Esophagus mucosa (tissue), 1 donor: Measurements from ENCODE around the gene PTDSS2. TPM values are rescaled to one million over a fixed set of nuclear protein-coding genes. Genes with fewer than 3 reads are reported as not detected.
A peak's percentile ranks its signal among the peaks of the same experiment; 100 is the strongest.
"Not testable (repeated sequence)": the region's sequence is repeated elsewhere in the genome, so short reads cannot be mapped to it uniquely, and the experiment has no call there.

Experiments
- ATAC-seq: fragments of 200-7000 bp; cut with Tn5 transposase; one replicate; pipeline ENCODE4 v1.9.1; 2020
- total RNA-seq: library from RNA; stranded (reverse); gene quantifications from one replicate; pipeline ENCODE4 v1.2.4, GENCODE V29; 2023
- donor health status: DM: yes; HTN: yes; CAD: no.

PTDSS2 gene
- total RNA-seq, 1 donor from 2014 or later: 12.0 TPM

DNA sequence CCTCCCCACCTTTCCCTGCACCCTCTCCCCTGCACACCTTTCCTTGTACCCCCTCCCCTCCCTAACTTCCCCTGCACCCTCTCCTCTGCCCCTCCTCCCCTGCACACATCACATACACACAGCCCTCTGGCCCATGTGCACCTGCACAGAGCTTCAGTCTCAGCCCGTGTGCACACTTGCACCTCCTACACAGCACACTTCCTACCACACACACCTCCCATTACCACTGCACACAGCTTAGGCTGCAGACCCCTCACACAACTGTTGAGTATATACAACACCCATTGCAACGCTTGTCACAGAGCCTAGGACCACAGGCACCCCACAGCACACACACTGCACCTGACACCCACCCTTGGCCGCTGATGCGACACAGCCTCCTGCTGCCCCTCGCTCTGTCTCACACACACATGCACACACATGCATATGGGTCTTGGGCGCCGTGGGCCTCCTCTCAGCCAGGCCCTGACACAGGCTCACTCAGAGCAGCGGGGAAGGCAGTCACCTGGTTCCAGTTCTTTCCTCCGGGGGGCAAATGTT is 35.7 kb upstream of the PTDSS2 start:
- no peak for ATAC-seq

DNA sequence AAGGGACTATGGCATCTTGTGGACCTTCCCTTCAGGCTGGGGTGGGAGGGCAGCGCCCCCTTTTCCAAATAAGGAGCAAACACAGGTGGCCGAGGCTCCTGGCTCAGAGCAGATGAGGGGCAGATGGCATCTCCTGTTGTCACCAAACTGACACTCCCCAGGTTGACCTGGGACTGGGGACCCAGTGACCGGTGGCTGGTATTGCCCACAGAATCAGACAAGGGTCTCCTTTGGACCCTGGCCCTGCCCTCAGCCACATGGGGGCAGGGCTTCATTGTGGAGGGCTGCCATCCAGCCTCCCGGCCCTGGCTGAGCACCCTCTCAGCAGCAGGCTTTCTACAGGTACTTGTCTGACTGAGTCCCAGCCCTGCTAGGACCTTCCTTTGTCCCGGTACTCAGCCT is 34.4 kb upstream of the PTDSS2 start:
- peak; percentile 0 for ATAC-seq

DNA sequence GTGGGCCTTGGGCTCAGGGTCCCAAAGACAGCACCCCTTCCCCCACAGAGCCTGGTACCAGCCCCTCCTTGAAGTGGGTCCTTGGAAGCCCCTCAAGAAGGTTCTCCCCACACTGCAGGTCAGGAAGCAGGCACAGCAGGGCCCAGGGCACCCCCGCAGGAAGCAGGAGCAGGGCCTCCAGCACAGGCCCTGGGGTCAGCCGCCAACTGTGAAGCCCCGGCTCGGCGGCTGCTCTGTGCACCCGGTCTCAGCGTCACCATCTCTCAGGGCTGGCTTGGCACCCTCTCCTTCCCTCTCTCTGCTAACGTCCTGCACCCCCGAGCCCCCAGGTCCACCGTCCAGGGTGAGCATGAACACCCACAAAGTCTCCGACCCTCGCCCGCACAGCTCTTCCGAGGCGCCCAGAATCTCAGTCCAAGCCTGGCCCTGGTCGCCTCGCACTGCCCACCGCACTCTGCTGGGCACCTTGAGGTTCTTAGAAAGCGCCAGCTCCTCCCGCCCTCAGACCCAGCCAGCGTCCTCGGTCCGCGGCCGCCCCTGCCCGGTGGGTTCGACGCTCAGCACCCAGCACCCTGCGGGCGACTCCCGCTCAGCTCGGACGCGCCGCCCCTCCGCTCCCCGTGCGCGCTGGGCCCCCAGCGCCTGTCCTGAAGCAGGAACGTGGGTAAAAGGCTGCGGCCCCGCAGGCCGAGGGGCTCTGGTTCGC is 33.9 kb upstream of the PTDSS2 start:
- peak; percentile 2 for ATAC-seq

DNA sequence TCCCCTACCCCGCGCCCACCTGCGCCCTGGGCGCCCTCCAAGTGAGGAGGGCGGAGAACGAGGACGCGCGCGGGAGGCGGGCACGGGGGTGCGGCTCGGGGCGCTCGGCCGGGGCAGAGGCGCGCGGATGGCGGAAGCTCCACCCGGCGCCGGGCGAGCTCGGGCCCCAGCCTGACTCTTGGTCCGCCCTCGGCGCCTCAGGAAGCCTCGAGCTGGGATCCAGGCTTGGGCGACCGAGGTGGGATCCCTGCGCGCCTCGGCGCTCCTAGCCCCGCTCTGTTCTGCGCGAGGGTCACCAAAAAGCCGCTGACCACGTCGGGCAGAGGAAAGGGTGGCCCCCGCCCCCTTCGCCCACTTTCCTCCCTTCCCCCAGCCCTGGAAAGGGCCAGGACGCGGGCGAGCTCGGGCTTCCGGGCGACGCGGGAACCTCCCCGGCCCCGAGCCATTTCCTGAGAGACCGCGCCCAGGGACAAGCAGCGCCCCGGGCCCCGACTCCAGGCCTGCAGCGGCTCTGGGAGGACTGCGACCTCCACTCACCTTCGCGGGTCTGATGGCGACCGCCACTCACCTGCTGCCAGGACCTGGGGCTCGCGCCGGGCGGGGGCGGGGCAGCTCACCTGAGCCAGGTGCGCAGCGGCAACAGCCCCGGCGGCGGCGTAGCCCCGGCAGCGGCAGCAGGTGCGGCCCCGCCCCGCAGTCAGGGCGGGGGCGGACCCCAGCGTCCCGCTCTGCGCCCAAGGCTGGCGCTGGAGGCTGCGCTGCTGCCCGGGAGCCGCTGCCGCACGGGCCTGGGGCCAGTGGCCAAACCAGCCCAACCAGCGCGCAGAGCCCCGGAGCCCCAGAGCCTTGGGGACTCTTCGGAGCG is 33.1 kb upstream of the PTDSS2 start:
- peak; percentile 52 for ATAC-seq

DNA sequence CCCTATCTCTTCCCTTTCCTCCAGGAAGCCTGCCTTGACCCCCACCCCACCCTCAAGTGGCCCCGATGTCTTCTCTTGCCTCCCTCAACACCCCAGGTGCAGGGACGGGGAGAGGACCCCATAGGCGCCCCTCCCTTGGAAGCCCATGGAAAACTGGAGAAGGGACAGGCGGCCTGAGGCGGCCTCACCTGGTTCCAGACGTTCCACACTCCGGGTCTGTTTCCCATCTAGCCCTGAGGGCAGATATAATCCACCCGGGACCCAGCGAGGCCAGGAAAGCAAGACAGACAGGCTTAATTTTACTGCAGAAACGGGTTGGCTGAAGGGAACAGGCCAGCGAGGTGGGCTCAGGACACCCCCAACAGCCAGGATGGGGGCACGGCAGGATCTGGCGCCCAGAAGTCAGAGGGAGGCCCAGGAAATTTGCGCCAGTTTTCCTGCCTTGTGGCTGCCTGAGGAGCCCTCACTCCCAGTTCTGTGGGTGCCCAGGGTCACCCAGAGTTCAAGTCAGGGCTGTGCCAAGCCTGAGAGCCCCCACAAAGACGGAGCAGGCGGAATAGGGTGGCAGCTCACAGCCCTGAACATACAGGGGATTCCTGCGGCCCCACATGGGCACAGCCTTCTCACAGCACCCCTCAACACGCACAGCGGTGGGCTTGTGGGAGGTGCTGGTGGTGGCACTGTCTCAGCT is 32.3 kb upstream of the PTDSS2 start:
- no peak for ATAC-seq

DNA sequence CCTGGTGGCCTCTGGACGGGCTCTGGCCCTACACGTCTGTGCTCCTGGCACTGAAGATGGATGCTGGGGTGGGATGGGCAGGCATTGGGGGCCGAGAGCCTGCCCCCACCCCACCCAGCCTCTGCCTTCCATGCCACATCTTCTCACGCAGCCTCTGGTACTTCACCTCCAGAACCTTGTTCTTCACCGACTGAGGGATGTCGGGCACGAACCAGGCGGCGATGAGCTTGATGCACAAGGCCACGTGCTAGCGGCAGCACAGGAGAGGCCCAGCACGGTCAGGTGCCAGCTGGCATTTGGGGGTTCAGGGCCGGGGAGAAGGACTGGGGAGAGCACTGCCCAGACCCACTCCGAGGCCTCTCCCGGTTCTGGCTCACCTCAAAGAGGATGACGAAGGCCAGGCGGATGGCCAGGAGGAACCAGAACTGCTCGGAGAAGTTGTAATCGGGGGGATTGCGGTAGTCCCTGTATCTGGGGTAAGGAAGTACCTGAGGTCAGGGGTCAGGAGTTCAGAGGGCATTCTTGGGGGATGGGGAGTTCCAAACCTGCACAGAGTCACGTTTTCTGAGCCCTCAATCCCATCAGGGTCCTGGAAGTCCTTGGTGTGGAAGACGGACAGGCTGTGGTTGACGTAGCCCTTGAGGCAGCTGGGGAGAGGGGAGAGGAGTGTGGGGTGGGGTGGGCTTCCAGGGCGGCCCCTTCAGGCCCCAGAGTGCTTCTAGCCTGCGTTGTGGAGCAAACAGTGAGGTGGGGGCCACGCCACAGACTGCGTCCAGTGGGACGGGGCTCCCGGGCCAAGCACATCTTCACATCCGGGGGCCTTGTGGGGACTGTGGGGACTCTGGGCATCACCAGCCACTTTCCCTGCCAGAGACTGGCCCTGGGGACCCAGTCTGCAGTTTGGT is 31.5 kb upstream of the PTDSS2 start:
- no peak for ATAC-seq

DNA sequence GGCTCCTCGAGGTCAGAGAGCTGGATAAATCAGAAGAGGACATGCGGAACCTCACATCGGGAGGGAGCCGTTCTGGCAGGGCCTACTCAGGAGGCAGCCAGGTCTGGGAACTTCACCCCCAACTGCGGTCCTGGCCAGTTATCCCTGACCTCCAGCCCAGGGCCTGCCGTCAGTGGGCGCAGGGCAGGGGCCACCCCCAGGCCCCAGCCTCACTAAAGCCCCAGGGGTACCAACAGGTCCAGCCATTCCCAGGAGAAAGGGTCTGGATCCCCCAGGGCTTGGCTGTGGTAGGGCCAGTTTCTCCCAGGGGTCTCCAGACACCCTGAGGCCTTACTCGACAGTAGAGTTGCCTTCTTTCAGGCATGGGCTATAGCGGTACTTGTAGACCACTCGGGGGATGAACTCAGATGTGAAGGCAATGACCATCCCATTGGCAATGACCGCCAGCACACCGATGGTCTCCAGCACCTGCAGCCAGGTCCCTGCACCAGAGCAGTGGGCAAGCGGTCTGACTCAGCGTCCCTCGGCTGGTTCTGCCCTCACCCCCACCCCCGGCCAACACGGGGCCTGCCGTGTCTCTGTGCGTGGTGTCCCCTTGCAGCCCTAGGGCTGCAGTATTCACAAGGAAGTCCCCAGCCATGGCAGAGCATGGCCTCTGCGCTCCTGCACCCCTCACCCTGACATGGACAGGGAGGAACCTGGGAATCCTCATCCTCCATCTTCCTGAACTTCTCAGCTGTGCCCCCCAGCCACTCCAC is 30.7 kb upstream of the PTDSS2 start:
- ATAC-seq: no peak

DNA sequence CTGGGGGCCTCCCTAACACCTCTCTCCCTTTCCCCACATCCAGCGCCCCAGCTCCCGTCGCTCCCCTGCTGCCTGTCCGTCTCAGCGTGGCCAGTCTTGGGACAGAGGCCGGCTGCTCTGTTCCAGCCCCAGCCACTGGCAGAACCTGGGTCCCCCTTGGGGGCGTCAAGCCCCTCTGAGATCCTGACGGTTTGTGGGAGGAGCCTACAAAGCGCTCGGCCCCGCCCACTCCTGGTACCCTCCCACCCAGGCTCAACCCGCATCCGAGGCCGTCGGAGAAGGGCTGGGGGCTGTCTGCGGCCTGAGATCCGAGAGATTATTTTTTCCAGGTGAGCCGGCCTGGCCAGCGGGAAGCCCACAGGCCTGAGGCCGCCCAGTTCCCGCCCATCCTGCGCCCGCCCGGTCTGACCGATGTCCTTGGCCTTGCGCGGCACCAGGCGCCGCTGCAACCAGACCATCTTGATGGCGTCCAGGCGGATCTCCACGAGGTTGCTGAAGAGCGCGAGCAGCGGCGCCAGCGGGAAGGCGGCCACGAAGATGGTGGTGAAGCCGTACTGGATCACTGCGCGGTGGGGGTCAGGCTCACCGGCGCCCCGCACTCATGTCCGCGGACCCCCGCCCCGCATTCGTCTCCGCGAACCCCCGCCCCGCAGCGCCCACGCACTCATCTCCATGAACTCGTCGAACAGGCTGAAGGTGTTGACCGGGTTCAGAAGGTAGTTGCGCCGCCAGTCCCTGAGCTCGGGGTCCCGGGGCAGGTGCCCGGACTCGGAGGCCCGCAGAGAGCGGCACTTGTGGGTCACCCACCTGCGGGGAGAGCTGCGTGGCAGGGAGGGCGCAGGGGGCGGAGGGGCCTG is 29.8 kb upstream of the PTDSS2 start:
- no peak for ATAC-seq

DNA sequence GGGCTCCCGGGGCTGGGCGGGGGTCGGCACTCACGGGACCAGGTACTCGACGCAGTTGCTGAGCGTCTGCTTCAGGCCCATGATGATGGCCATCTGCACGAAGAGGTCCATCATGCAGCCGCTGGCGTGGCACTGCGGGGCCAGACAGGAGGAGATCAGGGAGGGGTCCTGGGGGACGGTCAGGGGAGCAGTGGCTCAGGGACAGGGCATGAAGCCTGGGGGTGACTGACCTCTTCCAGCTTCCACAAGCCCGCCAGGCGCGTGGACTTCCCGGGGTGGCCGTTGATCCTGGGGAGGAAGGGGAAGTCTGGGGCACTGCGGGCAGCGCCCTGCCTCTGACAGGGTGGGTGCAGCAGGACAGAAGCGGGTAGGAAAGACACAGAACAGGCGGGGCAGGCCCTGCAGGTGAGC is 29.2 kb upstream of the PTDSS2 start:
- no peak for ATAC-seq

DNA sequence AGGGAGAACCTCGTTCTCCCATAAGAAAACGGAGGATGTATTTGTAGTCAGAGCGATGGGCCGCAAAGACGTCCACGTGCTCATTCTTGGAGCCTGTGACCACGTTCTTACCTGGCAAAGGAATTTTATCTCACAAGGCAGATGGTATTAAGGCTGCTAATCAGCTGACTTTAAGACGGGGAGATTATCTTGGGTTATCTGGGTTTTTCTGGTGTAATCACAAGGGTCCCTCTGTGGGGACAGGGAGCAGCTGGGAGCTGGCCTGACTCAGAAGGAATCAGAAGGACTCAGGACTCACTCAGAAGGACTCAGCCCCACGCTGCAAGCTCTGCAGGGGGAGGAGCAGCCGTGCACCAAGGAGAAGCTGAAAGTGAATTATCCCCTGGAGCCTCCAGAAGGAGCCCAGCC is 27.8 kb upstream of the PTDSS2 start:
- no peak for ATAC-seq

DNA sequence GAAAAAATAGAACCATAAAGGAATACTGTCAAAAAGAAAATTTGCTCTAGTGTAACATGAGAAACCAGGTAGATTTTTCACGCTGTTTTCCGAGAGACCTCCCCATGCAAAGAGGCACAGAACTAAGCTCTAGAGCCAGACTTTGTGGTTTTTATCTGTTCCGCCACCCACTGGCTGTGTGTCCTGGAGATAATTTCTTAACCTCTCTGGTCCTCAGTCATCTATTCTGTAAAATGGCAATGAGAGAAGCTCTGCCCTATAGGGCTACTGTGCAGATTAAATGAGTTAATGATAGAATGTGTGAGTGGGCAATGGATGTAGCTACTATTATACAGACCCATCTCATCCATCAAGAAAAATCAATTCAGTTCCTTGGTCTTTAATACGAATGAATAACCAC is 25.8 kb upstream of the PTDSS2 start:
- no peak for ATAC-seq

DNA sequence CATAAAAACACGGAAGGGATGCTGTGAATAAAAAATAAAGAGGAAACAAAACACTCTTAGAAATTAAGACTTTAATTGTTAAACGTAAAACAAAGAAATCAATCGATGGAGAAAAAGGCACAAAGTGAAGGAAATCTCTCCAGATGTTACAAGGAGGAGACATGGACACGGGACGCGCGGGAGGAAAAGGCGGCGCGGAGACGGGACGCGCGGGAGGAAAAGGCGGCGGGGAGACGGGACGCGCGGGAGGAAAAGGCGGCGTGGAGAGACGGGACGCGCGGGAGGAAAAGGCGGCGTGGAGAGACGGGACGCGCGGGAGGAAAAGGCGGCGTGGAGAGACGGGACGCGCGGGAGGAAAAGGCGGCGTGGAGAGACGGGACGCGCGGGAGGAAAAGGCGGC is 25.3 kb upstream of the PTDSS2 start:
- ATAC-seq: not testable (repeated sequence)

DNA sequence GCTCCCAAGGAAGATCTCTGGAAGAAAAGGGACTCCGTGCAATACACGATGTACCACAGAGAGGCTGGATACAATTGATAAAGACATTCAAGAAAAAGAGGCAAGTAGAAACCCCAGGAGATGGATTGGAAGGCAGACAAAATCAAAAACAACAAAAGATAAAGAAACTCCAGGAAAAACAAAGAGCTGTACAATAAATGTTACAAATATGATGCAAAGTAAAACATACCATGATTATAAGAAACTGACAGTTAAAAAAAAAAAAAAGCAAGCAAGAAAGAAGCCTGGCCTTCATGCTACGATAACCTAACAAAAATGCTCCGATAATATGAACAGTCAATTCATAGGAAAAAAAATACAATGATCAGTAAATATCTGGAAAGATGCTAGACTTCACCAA is 24.8 kb upstream of the PTDSS2 start:
- ATAC-seq: no peak

DNA sequence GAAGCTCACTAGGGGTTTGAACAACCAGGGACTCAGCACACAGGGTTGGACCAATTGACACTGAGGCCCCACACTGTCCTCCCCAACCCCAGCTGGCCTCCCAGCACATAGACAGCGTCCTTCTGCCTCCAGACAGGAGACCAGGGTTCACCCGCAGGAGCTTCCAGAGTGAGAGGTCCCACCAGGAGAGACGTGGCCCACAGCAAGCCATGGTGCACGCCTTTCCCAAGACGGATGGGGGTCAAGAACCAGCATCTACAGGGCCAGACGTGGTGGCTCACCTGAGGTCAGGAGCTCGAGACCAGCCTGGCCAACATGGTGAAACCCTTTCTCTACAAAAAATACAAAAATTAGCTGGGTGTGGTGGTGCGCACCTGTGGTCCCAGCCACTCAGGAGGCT is 23.2 kb upstream of the PTDSS2 start:
- no peak for ATAC-seq

DNA sequence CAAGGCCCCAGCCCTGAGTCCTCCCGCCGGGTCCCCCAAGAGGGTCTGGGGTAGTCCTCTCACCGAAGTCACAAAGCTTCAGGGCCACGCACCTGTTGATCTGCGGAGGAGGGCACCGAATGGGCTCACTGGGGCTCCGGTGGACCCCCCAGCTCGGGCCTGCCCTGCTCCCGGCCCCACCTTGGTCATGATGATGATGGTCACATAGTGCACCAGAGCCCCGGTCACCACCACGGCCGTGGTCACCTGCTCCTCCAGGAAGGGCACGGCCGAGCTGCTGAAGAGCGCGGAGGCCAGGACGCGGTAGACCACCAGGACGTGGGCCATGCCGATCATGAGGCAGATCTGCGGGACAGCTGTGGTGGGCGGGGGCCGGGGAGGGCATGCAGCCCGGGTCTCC is 21.8 kb upstream of the PTDSS2 start:
- ATAC-seq: peak; percentile 5

DNA sequence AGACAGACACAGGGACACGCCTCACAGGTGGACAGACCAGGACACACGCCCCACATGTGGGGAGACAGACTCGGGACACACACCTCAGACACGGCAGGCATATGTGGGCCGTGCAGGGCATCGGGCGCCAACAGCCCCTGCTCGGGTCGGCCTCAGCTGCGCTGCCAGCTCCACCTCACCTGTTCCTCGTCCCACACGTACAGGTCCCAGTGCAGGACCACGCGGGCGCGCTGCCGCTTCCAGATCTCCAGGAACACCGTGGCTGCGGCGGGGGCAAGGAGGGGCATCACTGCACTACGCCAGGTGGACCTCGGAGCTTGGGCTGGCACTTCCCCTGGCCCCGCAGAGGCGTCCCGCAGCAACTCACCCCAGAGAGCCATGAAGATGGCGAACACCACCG is 20.7 kb upstream of the PTDSS2 start:
- ATAC-seq: no peak

DNA sequence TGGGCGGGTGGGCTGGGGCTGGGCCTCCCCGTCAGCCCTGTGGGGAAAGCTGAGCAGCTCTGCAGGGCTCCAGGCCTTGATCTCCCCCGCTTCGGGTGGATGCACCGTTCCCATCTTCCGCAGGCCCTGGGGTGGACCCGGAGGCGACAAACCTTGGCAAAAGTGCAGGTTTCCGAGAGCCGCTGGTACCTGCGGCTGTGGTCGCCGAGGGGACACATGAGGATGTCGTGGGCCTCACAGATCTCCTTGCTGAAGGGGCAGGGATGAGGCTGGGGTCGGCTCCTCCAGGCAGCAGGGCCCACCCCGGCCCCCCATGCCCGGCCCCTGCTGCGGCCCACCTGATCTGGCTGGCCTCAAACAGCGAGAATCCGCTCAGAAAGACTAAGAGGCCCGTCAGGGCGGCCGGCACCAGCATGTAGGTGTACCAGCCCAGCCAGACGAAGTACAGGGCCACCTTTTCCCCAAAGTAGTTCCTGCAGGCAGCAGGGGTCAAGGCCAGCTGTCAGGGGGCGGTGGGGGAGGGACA is 20.1 kb upstream of the PTDSS2 start:
- no peak for ATAC-seq

DNA sequence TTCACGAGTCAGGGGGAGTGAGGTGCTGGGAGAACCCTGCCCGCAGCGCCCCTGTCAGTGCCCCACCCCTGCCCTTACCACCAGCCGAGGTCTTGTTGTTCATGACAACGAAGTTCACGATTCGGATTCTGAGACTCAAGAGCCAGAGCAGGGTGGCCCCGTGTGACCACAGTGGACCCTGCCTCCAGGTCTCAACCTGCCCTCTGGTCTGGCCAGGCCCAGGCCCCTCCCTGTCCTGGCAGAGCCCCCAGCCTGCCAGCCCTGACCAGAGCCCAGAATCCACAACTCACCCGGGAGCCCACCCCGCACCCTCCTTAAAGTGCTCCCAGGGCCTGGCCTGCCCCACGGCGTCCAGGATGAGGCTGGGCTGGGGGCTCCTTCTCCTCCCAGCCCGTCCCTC is 18.2 kb upstream of the PTDSS2 start:
- no peak for ATAC-seq

DNA sequence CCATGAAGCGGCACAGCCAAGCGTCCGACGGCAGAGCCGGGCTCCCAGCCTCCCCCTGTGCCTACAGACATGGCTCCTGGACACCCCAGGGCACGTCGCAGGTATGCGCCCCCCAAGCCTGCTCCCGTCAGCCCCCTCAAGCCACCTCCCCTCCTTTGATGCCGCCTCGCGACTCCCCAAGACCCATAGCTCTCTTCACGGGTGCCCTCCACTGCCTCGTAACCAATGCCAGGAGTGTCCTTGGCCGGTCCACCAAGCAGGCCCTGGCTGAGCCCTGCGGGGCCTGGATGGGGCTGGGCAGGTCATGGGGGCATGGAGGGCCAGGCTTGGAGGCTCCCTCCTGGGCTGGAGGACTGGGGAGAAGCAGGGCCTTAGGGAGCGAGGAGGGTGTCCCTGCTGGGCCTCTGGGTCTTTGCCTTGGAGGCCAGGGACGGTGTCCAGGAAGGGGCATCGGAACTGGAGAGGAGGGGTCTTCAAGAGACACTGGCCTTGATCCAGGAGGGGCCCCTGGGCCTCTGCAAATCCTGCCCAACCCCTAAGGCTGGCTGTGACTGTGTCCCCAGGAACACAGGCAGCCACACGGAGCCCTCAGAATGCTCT is 17.5 kb upstream of the PTDSS2 start:
- ATAC-seq: no peak

DNA sequence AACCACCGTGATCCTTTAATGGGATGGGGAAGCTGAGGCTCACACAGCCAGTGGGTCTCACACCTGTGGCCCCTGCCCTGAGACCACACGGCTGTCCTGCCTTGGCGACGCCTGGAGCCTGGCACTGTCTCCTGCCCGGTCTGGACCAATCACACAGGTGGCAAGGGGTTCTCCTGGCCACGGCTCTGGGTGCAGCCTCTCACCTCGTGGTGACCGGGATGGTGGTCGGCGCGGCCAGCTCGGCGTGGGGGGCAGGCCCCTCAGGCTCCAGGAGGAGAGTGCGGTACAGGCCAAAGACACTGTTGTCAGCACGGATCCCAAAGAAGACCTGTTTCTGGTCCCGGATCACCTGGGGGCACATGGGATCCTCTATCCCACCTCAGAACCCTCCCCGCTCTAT is 17.0 kb upstream of the PTDSS2 start:
- ATAC-seq: no peak
